GM12892 (cell line): ENCODE data around the gene PER3.

Experiments used
- POLR2A ChIP-seq: IDR thresholded peaks from 2 replicates; pipeline ENCODE4 v1.6.1; 2011; ENCODE audit warnings: low read depth, low read length, control low read depth
- POLR2AphosphoS5 ChIP-seq: IDR thresholded peaks from 2 replicates; pipeline ENCODE4 v1.6.1; 2011; ENCODE audit warnings: low read depth, low read length, control low read depth
- TAF1 ChIP-seq: IDR thresholded peaks from 2 replicates; pipeline ENCODE4 v1.6.1; 2011; ENCODE audit warnings: low read depth, mild to moderate bottlenecking, control low read depth, low read length, borderline replicate concordance

GRCh38 chr1:7783826-7784491 is at the start of gene PER3:
- TF ChIP-seq POLR2AphosphoS5 (no peak), POLR2A (no peak), TAF1 (no peak)
